Duodenal mucosa (tissue), 2 donors: ENCODE data around the gene MXD3.

Experiments used
- H3K27ac ChIP-seq: one replicate; pipeline ENCODE4 v1.7.0; 2013; ENCODE audit warnings: low read depth, low read length
- H3K27me3 ChIP-seq, 2 donors: one replicate each; pipeline ENCODE4 v1.7.0; 2013; ENCODE audit warnings: low read length in 2 of 2, control low read depth in 1 of 2; ENCODE audit not compliant: insufficient read depth in 2 of 2, control insufficient read depth in 1 of 2
- H3K36me3 ChIP-seq, 2 donors: one replicate each; pipeline ENCODE4 v1.7.0; 2013; ENCODE audit warnings: low read length in 2 of 2, control low read depth in 1 of 2; ENCODE audit not compliant: insufficient read depth in 2 of 2, control insufficient read depth in 1 of 2
- H3K4me1 ChIP-seq, 2 donors: one replicate each; pipeline ENCODE4 v1.7.0; 2013; ENCODE audit warnings: low read length in 2 of 2, control low read depth in 1 of 2; ENCODE audit not compliant: insufficient read depth in 2 of 2, control insufficient read depth in 1 of 2
- H3K4me3 ChIP-seq, 2 donors: one replicate each; pipeline ENCODE4 v1.7.0; 2013; ENCODE audit warnings: low read length in 2 of 2, low read depth in 1 of 2
- H3K9ac ChIP-seq, 2 donors: one replicate each; pipeline ENCODE4 v1.7.0; 2013; ENCODE audit warnings: low read length in 2 of 2, low read depth in 1 of 2
- H3K9me3 ChIP-seq, 2 donors: one replicate each; pipeline ENCODE4 v1.7.0; 2013; ENCODE audit warnings: low read length in 2 of 2, control low read depth in 1 of 2; ENCODE audit not compliant: control insufficient read depth in 1 of 2

Gene MXD3

DNA sequence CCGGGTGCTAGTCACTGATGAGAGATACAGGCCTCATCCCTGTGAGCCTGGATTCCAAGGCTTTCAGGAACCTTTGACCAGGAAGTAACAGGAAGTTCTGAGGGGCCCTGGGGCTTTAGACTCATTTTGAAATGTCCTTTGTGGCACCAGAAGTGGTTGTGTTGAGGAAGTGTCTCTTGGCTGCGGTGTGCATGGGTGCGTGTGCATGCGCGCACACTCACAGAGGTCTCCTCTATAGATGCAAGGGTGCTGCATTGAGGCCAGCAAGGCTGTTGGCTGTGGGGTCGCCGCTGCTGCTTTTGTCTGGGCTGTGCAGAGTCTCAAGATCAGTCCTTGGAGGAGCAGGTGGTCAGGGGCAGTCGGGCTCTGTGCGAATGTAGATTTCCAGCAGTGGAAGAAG, 15.8 kb downstream of the MXD3 start:
- H3K4me1 ChIP-seq = peaks cover 29 to 40% of the 10 kb centered on the region in 2 donors
- no peak overlapping the region for H3K27ac ChIP-seq
- H3K9ac ChIP-seq = no peak overlapping the region
- H3K36me3 ChIP-seq = peaks cover 43 to 48% of the 10 kb centered on the region in 2 donors
- no peak overlapping the region for H3K4me3 ChIP-seq
- H3K9me3 ChIP-seq = no peaks in the 10 kb centered on the region
- no peaks in the 10 kb centered on the region for H3K27me3 ChIP-seq

DNA sequence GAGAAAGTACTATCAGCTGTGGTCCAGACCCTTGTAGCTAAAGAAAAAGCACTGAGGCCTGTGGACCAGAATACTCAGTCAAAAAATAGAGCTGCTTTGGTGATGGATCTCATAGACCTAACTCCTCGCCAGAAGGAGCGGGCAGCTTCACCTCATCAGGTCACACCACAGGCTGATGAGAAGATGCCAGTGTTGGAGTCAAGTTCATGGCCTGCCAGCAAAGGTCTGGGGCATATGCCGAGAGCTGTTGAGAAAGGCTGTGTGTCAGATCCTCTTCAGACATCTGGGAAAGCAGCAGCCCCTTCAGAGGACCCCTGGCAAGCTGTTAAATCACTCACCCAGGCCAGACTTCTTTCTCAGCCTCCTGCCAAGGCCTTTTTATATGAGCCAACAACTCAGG, 17.1 kb downstream of the MXD3 start:
- peaks cover 16 to 29% of the 10 kb centered on the region in 2 donors for H3K4me1 ChIP-seq
- H3K9me3 ChIP-seq = no peaks in the 10 kb centered on the region
- H3K9ac ChIP-seq = no peak overlapping the region
- peaks cover 47 to 54% of the 10 kb centered on the region in 2 donors for H3K36me3 ChIP-seq
- H3K4me3 ChIP-seq = no peak overlapping the region
- H3K27me3 ChIP-seq = no peaks in the 10 kb centered on the region
- no peak overlapping the region for H3K27ac ChIP-seq

DNA sequence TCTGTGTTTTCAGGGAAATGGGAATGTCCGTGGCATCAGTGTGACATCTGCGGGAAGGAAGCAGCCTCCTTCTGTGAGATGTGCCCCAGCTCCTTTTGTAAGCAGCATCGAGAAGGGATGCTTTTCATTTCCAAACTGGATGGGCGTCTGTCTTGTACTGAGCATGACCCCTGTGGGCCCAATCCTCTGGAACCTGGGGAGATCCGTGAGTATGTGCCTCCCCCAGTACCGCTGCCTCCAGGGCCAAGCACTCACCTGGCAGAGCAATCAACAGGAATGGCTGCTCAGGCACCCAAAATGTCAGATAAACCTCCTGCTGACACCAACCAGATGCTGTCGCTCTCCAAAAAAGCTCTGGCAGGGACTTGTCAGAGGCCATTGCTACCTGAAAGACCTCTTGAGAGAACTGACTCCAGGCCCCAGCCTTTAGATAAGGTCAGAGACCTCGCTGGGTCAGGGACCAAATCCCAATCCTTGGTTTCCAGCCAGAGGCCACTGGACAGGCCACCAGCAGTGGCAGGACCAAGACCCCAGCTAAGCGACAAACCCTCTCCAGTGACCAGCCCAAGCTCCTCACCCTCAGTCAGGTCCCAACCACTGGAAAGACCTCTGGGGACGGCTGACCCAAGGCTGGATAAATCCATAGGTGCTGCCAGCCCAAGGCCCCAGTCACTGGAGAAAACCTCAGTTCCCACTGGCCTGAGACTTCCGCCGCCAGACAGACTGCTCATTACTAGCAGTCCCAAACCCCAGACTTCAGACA, 17.7 kb downstream of the MXD3 start:
- Histone ChIP-seq H3K4me1 (peaks cover 9 to 23% of the 10 kb centered on the region in 2 donors), H3K9me3 (no peaks in the 10 kb centered on the region), H3K36me3 (peaks cover 47 to 59% of the 10 kb centered on the region in 2 donors)

DNA sequence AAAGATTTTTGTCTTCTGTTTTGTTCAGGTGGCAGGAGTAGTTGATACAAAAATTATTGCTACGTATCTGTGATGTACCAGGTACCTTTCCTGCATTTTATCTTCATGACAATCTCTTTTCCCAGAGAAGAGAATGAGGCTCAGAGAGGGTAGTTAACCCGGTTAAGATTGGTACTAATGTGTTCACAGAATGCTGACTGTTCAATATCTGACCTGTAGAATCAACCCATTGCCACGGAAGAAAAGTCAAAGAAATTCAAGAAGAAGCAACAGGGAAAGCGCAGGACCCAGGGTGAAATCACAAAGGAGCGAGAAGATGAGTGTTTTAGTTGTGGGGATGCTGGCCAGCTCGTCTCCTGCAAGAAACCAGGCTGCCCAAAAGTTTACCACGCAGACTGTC, 20.0 kb downstream of the MXD3 start:
- Histone ChIP-seq H3K36me3 (peaks cover 51 to 78% of the 10 kb centered on the region in 2 donors), H3K9me3 (no peaks in the 10 kb centered on the region), H3K4me1 (peaks cover 8 to 14% of the 10 kb centered on the region in 2 donors), H3K9ac (no peak overlapping the region), H3K27me3 (no peaks in the 10 kb centered on the region), H3K4me3 (no peak overlapping the region), H3K27ac (no peak overlapping the region)

More for the DNA sequence above, 17.7 kb downstream of the MXD3 start:
- Histone ChIP-seq H3K4me3 (no peak overlapping the region), H3K27me3 (no peaks in the 10 kb centered on the region), H3K9ac (peak overlapping the region in 1 of 2 donors; percentile 27), H3K27ac (no peak overlapping the region)

DNA sequence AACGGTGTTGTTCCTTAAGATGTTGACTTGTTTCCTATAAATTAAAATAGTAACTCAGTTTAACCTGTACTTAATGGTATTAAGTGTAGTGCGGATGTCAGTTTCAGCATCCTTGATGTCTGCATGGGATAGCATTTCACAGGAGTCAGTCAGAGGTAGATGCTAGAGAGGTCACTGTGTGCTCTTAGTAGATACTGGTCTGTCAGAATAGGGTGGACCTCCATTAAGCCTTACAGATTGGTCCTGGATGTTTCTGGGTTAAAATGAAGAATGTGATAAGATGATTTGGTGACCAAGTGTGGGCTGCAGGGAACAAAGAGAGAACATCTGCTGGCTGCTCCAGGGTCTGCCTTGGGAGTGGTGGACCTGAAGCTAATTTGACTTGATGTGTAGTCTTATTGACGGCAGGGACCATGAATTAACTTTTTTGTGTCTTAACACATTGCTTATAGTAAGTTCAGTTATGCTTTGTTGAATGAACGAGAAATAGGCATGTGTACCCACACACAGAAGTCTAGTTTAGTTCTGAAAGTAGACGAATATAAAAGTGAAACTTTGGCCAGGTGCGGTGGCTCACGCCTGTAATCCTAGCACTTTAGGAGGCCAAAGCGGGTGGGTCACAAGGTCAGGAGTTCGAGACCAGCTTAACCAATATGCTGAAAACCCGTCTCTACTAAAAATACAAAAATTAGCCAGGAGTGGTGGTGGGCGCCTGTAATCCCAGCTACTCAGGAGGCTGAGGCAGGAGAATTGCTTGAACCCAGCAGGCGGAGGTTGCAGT, 20.7 kb downstream of the MXD3 start:
- Histone ChIP-seq H3K9me3 (no peaks in the 10 kb centered on the region), H3K9ac (no peak overlapping the region), H3K27me3 (no peaks in the 10 kb centered on the region), H3K4me1 (peaks cover 7 to 8% of the 10 kb centered on the region in 2 donors), H3K36me3 (peaks cover 51 to 82% of the 10 kb centered on the region in 2 donors), H3K4me3 (no peak overlapping the region), H3K27ac (no peak overlapping the region)

DNA sequence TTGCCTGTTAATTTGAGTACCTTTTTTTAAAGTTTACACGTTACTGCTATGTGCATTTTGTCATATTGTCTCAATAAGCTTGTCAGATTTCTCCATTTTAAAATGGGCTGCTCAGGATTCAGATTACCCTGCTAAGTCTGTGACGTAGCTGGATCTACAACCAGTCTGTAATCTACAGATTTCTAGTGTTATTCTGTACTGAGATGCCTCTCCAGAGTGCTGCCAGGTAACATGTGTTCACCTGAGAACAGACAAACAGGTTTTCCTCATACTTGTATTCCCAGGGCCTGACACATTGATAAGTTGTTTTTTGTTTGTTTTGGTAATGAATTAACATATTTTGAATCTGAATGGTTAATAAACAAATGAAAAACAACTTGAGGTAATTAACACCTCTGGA, 23.5 kb downstream of the MXD3 start:
- Histone ChIP-seq H3K4me3 (no peak overlapping the region), H3K27ac (no peak overlapping the region), H3K9ac (no peak overlapping the region), H3K36me3 (peaks cover 42 to 81% of the 10 kb centered on the region in 2 donors), H3K9me3 (no peaks in the 10 kb centered on the region), H3K4me1 (no peaks in the 10 kb centered on the region), H3K27me3 (no peaks in the 10 kb centered on the region)

DNA sequence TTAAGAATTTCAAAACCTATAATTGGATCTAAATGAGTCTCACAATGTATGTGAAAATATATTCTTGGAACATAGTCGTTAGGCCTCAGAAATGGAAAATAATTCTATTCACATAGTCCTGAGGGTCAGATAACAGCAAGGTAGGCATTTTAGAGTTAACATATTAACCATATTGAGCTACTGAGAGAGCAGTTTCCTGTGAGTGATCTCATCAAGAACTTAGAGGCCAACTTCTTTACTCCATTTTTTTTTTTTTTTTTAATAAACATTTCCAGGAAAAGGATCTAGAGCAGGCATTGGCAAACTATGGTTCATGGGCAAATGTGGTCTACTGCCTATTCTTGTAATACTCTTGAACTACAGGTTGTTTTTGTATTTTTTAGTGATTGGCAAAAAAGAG, 34.8 kb downstream of the MXD3 start:
- Histone ChIP-seq H3K36me3 (peaks cover 37 to 66% of the 10 kb centered on the region in 2 donors), H3K27ac (no peak overlapping the region)

DNA sequence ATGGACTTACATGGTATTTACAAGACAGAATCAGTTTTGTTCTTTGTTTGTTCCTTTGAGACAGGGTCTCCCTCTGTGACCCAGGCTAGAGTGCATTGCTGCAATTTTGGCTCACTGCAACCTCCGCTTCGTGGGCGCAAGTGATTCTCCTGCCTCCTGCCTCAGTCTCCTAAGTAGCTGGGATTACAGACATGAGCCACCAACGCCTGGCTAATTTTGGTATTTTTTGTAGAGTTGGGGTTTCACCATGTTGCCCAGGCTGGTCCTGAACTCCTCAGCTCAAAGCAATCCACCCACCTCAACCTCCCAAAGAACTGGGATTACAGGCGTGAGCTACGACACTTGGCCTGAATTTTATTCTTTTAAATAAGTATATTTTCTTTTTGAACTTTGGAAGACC, 35.8 kb downstream of the MXD3 start:
- peaks cover 40 to 68% of the 10 kb centered on the region in 2 donors for H3K36me3 ChIP-seq

More for the DNA sequence above, 34.8 kb downstream of the MXD3 start:
- no peaks in the 10 kb centered on the region for H3K4me1 ChIP-seq
- no peak overlapping the region for H3K9ac ChIP-seq
- no peaks in the 10 kb centered on the region for H3K9me3 ChIP-seq
- H3K27me3 ChIP-seq = no peaks in the 10 kb centered on the region
- no peak overlapping the region for H3K4me3 ChIP-seq

GRCh38 chr5:177271113-177271512, 40.6 kb downstream of the MXD3 start:
- Histone ChIP-seq H3K27ac (no peak overlapping the region), H3K9me3 (no peaks in the 10 kb centered on the region), H3K4me1 (no peaks in the 10 kb centered on the region), H3K9ac (no peak overlapping the region), H3K27me3 (no peaks in the 10 kb centered on the region), H3K36me3 (peaks cover 41 to 84% of the 10 kb centered on the region in 2 donors), H3K4me3 (no peak overlapping the region)

More for the DNA sequence above, 35.8 kb downstream of the MXD3 start:
- H3K9me3 ChIP-seq = no peaks in the 10 kb centered on the region
- no peak overlapping the region for H3K9ac ChIP-seq
- H3K27ac ChIP-seq = no peak overlapping the region
- H3K27me3 ChIP-seq = no peaks in the 10 kb centered on the region
- no peaks in the 10 kb centered on the region for H3K4me1 ChIP-seq
- no peak overlapping the region for H3K4me3 ChIP-seq

DNA sequence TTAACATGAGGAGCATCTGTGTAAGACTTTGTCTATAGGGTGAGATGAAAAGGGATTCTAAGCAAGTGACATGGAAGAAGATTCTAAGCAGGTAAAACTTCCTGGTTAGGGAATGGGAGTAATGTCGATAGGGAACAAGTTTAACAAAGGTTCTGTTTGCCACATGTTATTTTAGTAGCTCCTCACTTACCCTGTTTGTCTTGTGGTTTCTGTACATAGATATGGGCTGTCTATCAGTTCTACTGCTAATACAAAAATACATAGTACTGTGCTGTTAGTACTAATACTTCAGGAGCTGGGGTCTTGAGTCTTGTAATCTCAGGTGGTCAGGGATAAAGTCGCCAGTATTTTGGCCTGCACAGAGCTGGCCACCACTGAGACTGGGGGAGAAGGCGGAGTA, 41.0 kb downstream of the MXD3 start:
- no peak overlapping the region for H3K27ac ChIP-seq
- no peaks in the 10 kb centered on the region for H3K27me3 ChIP-seq
- H3K4me3 ChIP-seq = no peak overlapping the region
- no peak overlapping the region for H3K9ac ChIP-seq
- no peaks in the 10 kb centered on the region for H3K9me3 ChIP-seq
- no peaks in the 10 kb centered on the region for H3K4me1 ChIP-seq
- H3K36me3 ChIP-seq = peaks cover 38 to 84% of the 10 kb centered on the region in 2 donors
